ENCODE results near the gene DRC3.

DRC3 gene

DNA sequence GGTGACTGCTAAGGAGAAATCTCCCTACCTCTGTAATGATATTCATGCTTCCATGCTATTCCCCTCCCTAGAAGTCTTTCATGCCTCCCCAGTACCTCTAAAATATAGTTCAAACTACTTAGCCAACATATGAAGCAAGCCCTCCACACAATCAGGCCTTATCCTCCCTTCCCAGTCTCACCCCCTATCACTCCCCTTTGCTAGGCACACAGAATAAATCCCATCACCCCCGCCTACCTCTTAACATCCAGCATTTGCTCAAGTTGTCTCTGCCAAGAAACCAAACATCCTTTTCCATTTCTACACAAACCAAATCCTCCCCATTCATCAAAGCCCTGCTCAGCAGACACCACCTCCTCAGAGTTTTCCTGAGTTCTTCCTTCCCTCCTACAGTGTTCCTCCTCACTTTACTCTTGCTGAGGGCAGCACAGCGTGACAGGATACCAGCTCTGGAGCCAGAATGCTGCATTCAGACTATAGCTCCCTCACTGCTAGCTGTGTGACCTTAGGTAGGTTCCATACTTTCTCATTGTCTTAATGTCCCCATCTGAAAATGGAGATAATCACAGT lies 7.4 kb upstream of the DRC3 start:
- Mint-ChIP-seq H3K27me3 (no peaks in the 10 kb centered on the region), H3K4me3 (no peak overlapping the region), H3K4me1 (ENCODE audit: low read depth) (peaks cover 27% of the 10 kb centered on the region), H3K27ac (no peak overlapping the region), H3K36me3 (ENCODE audit: low read depth) (no peaks in the 10 kb centered on the region), H3K9me3 (no peaks in the 10 kb centered on the region)
- intact Hi-C loops (cut with micrococcal nuclease) = no loop called here

DNA sequence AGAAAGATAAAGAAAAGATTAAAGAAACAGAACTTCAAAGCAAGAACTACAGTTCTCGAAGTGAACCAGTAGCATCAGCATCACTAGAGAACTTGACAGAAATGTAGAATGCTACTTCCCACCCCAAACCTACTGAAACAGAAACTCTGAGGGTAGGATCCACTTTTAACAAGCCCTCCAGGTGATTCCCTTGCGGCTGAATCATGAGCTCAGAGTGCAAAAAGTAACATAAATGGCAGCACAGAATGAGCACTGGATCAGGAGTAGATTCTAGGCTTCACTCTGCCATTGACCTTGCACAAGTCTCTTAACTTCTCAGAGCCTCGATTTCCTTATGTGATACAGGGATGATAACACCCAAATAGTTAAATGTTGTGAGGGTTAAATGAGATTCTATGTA lies 6.3 kb upstream of the DRC3 start:
- intact Hi-C loops (cut with micrococcal nuclease) = no loop called here
- no peak overlapping the region for H3K27ac Mint-ChIP-seq
- no peaks in the 10 kb centered on the region for H3K27me3 Mint-ChIP-seq
- peaks cover 31% of the 10 kb centered on the region for H3K4me1 Mint-ChIP-seq (ENCODE audit: low read depth)
- H3K4me3 Mint-ChIP-seq = no peak overlapping the region
- H3K9me3 Mint-ChIP-seq = no peaks in the 10 kb centered on the region
- no peaks in the 10 kb centered on the region for H3K36me3 Mint-ChIP-seq (ENCODE audit: low read depth)

DNA sequence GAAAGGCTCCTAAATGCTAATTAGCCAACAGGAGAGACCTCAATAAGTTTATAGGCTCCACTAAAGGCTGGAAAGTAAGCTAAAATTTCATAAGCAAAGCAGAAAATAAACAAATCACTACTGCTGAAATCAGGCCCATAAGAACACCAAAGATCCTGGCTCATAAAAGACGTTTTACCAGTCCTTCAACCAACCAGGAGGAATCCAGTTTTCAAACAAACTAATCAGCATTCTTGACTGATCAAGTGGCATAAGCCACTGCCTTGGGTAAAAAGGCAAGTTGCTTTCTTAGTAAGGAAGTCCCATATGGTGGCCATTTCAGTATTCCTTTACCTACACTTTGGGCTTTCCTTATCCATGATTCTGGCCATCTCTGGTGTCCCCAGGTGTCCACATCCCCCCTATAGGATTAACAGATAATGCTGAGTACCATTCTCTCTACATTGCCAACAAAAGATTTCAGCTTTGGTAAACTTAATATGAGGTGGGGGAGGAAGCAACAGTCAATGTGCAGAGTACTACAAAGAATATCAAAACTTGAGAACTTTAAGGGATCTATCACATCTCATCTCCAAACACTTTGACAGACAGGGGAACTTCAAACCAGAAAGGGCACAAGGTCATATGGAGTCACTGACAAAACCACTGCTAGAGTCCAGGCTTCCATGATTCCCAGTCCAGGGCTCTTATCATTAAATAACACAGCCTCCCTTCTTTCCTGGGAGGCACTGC lies 1.8 kb upstream of the DRC3 start:
- H3K36me3 Mint-ChIP-seq (ENCODE audit: low read depth) = no peaks in the 10 kb centered on the region
- intact Hi-C loops (cut with micrococcal nuclease) = loop anchor here (5.0 kb wide), 1 partner anchor 219 kb away; no protein-coding TSS in a partner anchor
- H3K27ac Mint-ChIP-seq = peak overlapping the region; percentile 46
- no peaks in the 10 kb centered on the region for H3K27me3 Mint-ChIP-seq
- H3K4me3 Mint-ChIP-seq = peak overlapping the region; percentile 92
- H3K4me1 Mint-ChIP-seq (ENCODE audit: low read depth) = peaks cover 39% of the 10 kb centered on the region
- no peaks in the 10 kb centered on the region for H3K9me3 Mint-ChIP-seq

DNA sequence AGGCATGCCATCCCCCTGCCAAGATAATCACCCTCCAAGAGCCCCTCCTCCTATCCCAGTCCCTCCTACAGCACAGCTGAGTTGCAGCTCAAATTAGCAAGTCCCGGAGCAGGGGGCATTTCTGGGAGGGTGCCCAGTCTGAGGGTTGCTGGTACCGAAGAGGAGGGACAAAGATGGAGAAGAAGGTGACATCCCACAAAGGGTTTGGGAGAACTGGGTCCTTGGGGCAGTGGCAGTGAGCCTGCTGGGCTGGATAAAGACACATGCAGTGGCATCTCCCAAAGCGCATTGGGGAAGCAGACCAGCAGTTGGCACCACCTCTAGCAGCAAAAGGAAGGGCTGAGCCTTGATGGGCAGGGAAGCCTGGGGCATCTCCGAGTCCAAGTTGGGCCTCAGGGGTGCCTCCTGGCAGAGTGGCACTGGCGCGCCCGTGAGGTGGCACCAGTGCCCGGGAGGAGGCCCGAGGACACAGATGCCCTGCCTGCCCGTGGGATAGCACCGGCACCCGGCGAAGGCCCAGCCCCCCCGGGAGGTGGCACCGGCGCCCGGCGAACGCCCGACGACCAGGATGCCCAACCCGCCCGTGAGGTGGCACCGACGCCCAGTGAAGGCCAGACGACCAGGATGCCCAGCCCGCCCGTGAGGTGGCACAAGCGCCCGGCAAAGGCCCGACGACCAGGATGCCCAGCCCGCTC lies 1.1 kb upstream of the DRC3 start:
- Mint-ChIP-seq H3K4me3 (peak overlapping the region; percentile 92), H3K36me3 (ENCODE audit: low read depth) (no peaks in the 10 kb centered on the region), H3K27me3 (no peaks in the 10 kb centered on the region), H3K9me3 (no peaks in the 10 kb centered on the region), H3K4me1 (ENCODE audit: low read depth) (peaks cover 45% of the 10 kb centered on the region), H3K27ac (peak overlapping the region; percentile 93)
- intact Hi-C loops (cut with micrococcal nuclease) = loop anchor here (2.0 to 5.0 kb wide), 2 partner anchors 61 to 219 kb away; no protein-coding TSS in a partner anchor

DNA sequence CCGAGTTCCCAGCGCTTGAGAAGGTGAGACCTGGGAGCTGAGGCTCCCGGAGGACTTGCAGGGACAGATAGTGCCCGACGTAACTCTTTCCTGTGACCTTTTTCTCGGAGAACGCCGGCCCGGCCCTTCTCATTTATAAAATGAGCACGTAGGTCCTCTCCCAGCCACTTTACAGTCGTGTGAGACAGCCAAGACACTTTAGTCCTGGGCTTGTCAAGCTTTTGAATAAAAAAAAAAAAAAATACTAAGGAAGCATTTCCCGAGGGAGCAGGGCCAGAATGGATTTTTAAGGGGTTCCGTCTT lies 241 bp downstream of the DRC3 start:
- H3K36me3 Mint-ChIP-seq (ENCODE audit: low read depth) = no peaks in the 10 kb centered on the region
- H3K4me3 Mint-ChIP-seq = peak overlapping the region; percentile 70
- intact Hi-C loops (cut with micrococcal nuclease) = loop anchor here (2.0 to 5.0 kb wide), 2 partner anchors 60 to 221 kb away; no protein-coding TSS in a partner anchor
- no peaks in the 10 kb centered on the region for H3K27me3 Mint-ChIP-seq
- H3K27ac Mint-ChIP-seq = peak overlapping the region; percentile 93
- H3K9me3 Mint-ChIP-seq = no peaks in the 10 kb centered on the region
- peaks cover 57% of the 10 kb centered on the region for H3K4me1 Mint-ChIP-seq (ENCODE audit: low read depth)

DNA sequence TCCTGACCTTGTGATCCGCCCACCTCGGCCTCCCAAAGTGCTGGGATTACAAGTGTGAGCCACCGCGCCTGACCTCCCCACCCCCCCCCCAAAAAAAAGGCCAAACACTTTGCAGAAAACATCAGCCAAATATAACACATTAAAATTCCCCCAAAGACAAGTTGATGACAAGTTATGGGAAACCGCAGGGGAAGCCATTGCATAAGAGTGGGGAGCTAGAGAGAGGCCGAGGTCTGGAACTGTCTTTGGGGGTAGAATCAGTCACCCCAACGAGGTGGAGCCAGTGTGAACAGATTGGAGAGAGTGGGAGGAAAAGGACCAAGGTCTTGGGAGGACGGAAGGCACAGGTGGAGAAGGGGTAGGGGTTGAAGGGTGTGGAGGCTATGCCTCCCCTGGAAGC lies 2.8 kb downstream of the DRC3 start:
- intact Hi-C loops (cut with micrococcal nuclease) = no loop called here
- H3K36me3 Mint-ChIP-seq (ENCODE audit: low read depth) = no peaks in the 10 kb centered on the region
- H3K9me3 Mint-ChIP-seq = no peaks in the 10 kb centered on the region
- H3K4me3 Mint-ChIP-seq = no peak overlapping the region
- H3K27me3 Mint-ChIP-seq = no peaks in the 10 kb centered on the region
- H3K27ac Mint-ChIP-seq = no peak overlapping the region
- H3K4me1 Mint-ChIP-seq (ENCODE audit: low read depth) = peaks cover 66% of the 10 kb centered on the region

DNA sequence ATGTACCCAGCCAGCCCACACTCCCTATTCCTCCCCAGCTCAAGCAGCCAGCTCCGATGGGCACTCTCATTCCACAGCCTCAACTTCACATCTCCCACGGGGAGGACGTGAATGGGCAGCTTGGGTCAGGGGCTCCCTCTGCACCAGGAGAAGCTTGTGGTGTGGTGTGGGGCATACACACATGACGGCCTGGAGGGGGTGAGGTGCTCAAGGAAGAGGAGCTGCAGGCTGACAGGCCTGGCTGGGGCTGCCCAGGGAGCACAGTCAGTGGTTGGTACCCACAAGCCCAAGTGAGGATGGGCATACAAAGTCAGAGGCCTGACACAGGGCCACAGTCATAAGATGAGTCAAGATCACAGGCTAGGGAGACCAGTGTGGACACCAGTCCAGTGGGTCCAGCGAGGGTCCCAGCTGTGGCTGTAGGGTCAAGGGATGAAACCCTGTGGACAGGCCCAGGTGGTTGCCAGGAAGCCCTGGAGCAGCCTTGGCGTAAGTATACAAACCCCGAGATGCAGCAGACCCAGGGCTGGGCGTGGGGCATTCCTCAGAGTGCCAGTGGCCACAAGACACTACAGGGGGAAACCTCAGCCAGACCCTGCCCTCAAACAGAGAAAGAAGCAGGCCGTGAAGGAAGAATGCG lies 4.4 kb downstream of the DRC3 start:
- Mint-ChIP-seq H3K27me3 (no peaks in the 10 kb centered on the region), H3K4me1 (ENCODE audit: low read depth) (peaks cover 54% of the 10 kb centered on the region), H3K4me3 (no peak overlapping the region), H3K9me3 (no peaks in the 10 kb centered on the region), H3K36me3 (ENCODE audit: low read depth) (no peaks in the 10 kb centered on the region), H3K27ac (no peak overlapping the region)
- intact Hi-C loops (cut with micrococcal nuclease) = no loop called here

DNA sequence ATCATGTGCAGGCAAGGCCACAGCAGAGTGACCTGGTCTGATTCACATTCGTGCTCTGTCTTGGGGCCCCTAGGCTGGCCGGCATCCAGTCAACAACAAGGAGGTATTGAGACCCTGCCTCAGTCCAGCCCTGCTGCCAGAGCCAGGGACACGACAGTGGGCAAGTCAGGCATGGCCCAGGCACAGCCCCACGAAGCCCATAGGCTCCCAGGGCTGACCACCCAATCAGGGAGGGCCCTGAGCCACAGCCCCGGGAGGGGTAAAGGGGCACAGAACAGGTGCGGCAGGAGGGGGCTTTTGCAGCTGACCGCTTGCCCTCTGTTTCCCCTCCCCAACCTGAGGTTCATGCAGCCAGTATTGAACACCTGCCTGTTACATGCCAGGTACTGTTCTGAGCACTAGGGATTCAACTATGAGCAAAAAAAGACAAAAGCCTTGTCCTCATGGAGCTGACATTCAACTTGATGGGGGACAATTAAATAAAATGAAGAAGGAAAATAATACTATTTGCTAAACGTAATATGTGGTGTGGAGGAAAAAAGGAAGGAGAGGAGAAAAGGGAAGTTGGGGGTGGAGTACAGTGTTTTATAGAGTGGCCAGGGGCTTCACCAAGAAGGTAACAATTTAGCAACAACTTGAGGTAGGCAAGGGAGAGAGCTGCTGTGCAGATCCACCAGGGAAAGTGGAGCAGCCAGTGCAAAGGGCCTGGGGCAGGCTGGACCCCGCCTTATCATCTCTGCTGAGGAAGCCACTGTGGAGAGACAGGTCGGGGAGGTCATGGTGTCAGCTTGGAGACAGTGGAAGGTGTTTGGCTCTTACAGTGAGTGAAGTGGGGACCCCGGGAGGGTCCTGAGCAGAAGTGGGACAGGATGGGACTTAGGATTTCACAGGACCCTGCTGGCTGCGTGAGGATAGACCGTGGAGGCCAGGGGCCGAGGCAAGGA lies 6.1 kb downstream of the DRC3 start:
- Mint-ChIP-seq H3K36me3 (ENCODE audit: low read depth) (no peaks in the 10 kb centered on the region), H3K27ac (peak overlapping the region; percentile 14), H3K4me3 (no peak overlapping the region), H3K9me3 (no peaks in the 10 kb centered on the region), H3K4me1 (ENCODE audit: low read depth) (peaks cover 49% of the 10 kb centered on the region), H3K27me3 (no peaks in the 10 kb centered on the region)
- intact Hi-C loops (cut with micrococcal nuclease) = no loop called here

DNA sequence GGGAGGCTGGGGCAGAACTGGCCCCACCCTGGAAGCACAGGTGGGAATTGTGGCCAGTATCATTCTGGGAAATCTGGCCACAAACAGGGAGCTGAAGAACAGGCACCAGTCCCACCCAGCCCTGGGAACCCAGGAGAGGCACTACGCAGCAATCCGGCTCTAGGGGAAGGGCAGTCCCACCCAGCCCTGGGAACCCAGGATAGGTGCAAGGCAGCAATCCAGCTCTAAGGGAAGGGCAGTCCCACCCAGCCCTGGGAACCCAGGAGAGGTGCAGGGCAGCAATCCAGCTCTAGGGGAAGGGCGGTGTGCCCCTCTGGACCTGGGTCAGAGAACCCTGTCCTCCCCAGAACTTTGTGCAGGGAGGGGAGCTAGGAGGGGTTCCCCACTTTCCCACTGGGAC lies 7.1 kb downstream of the DRC3 start:
- H3K9me3 Mint-ChIP-seq = no peaks in the 10 kb centered on the region
- H3K4me1 Mint-ChIP-seq (ENCODE audit: low read depth) = peaks cover 44% of the 10 kb centered on the region
- no peaks in the 10 kb centered on the region for H3K27me3 Mint-ChIP-seq
- intact Hi-C loops (cut with micrococcal nuclease) = no loop called here
- no peak overlapping the region for H3K4me3 Mint-ChIP-seq
- no peaks in the 10 kb centered on the region for H3K36me3 Mint-ChIP-seq (ENCODE audit: low read depth)
- H3K27ac Mint-ChIP-seq = no peak overlapping the region

DNA sequence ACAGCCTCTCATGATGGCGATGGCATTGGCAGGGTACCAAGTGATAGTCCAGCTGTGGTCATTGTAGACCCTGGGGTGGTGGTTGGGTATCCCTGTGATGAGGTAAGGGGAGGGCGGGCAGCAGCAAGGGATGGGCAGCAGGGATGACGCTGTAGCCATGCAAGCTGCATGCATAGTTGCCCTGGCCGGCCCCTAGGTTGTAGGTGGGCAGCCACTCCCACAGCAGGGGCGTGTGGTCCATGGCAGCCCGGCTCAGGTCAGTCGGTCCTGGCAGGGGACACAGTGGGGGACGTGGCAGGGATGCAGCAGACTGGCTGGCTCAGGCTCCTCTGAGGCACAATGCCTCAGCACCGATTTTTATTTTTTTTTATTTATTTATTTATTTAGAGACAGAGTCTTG lies 8.7 kb downstream of the DRC3 start:
- H3K4me1 Mint-ChIP-seq (ENCODE audit: low read depth) = peaks cover 32% of the 10 kb centered on the region
- H3K9me3 Mint-ChIP-seq = no peaks in the 10 kb centered on the region
- no peak overlapping the region for H3K4me3 Mint-ChIP-seq
- intact Hi-C loops (cut with micrococcal nuclease) = no loop called here
- no peaks in the 10 kb centered on the region for H3K27me3 Mint-ChIP-seq
- H3K36me3 Mint-ChIP-seq (ENCODE audit: low read depth) = no peaks in the 10 kb centered on the region
- no peak overlapping the region for H3K27ac Mint-ChIP-seq

DNA sequence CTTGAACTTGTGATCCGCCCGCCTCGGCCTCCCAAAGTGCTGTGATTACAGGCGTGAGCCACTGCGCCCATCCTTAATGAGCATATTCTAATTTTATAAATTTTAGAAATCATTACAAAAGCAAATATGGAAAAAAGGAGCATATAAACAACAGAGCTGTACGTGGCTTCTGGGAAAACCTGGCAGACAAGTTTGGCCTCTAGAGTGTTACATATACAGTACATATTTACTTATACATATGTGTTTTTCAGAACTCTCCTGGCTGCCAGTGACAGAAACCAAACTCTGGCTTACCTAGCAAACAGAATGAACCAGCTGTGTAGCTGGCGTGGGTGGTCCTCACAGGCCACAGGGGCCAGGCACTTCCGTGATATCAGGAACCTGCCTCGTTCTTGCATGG lies 10.1 kb downstream of the DRC3 start:
- Mint-ChIP-seq H3K4me3 (no peak overlapping the region), H3K27ac (no peak overlapping the region), H3K4me1 (ENCODE audit: low read depth) (peaks cover 19% of the 10 kb centered on the region), H3K36me3 (ENCODE audit: low read depth) (no peaks in the 10 kb centered on the region), H3K9me3 (no peaks in the 10 kb centered on the region), H3K27me3 (no peaks in the 10 kb centered on the region)
- intact Hi-C loops (cut with micrococcal nuclease) = no loop called here

DNA sequence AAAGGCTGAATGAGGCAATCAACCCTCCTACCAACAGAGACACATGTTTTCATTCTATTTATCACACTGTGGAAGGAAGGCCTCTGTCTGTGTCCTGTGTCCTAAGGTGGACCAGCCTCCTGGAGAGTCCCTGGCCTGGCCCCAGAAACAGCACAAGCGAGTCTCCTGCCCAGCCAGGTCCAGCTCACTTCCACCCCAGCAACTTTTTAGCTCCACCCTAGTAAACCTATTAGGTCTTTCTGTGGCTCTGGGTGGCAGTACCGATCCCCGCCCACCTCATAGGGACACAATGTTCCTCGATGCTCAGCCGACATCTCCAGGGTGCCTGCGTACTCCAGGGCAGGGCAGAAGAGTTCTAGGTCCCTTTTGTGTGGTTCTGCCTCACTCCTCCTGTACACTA lies 10.7 kb downstream of the DRC3 start:
- no peaks in the 10 kb centered on the region for H3K36me3 Mint-ChIP-seq (ENCODE audit: low read depth)
- intact Hi-C loops (cut with micrococcal nuclease) = no loop called here
- no peak overlapping the region for H3K4me3 Mint-ChIP-seq
- no peaks in the 10 kb centered on the region for H3K27me3 Mint-ChIP-seq
- no peak overlapping the region for H3K27ac Mint-ChIP-seq
- no peaks in the 10 kb centered on the region for H3K9me3 Mint-ChIP-seq
- H3K4me1 Mint-ChIP-seq (ENCODE audit: low read depth) = peaks cover 14% of the 10 kb centered on the region

DNA sequence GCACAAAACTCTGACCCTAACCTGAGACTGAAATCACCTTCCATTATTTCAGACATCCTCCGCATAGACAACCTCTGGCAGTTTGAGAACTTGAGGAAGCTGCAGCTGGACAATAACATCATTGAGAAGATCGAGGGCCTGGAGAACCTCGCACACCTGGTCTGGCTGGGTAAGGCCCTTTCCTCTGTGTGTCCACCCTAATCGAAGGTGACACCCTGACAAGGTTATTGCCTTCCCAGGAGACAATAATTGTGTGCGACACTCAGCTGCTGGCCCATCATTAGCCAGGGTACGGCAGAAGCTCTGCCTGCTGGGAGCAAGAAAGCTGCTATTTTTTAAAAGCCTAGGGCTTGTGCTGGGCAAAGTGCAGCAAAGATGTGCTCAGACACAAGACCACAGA lies 11.1 kb downstream of the DRC3 start:
- Mint-ChIP-seq H3K4me3 (no peak overlapping the region), H3K36me3 (ENCODE audit: low read depth) (no peaks in the 10 kb centered on the region), H3K4me1 (ENCODE audit: low read depth) (peaks cover 10% of the 10 kb centered on the region), H3K27me3 (no peaks in the 10 kb centered on the region), H3K27ac (no peak overlapping the region), H3K9me3 (no peaks in the 10 kb centered on the region)
- intact Hi-C loops (cut with micrococcal nuclease) = no loop called here

Data from dendritic cell treated with granulocyte-macrophage colony-stimulating factor and Interleukin-4, amounts not matched to agents 40 ng/mL and 50 ng/mL, for 4 days (primary cell).